CD14-positive monocyte (primary cell): ENCODE results near the gene DPH1. TPM values are rescaled to one million over a fixed set of nuclear protein-coding genes. Genes with fewer than 3 reads are reported as not detected.

Experiments
- DNase-seq, 3 donors: peaks; one replicate each; pipeline ENCODE4 v3.0.0-alpha.2; 2011 to 2022
- H2AFZ ChIP-seq: 2 replicates; pipeline ENCODE4 v1.6.0; 2012; ENCODE audit warnings: mild to moderate bottlenecking, low read depth, low read length, inconsistent platforms; ENCODE audit not compliant: insufficient read depth, poor library complexity, severe bottlenecking
- H3K27ac ChIP-seq, 2 donors: 1 replicate in 1 of 2; 2 replicates in 1 of 2; pipeline ENCODE4 v1.5.1; 2012 to 2013; ENCODE audit warnings: low read length in 2 of 2, control low read depth in 1 of 2, inconsistent platforms in 1 of 2, low read depth in 1 of 2, mild to moderate bottlenecking in 1 of 2
- H3K27me3 ChIP-seq, 2 donors: one replicate each; pipeline versions ENCODE4 v1.6.0 to v1.6.1; 2011 to 2013; ENCODE audit warnings: low read length in 2 of 2; ENCODE audit not compliant: control insufficient read depth in 2 of 2, insufficient read depth in 2 of 2
- H3K36me3 ChIP-seq, 2 donors: replicated peaks in 1 of 2; 1 replicate in 1 of 2; 2 replicates in 1 of 2; pipeline versions ENCODE4 v1.5.1 to v1.6.1; 2012 to 2013; ENCODE audit warnings: low read length in 2 of 2, control low read depth in 1 of 2, inconsistent platforms in 1 of 2, mild to moderate bottlenecking in 1 of 2; ENCODE audit not compliant: insufficient read depth in 2 of 2, control insufficient read depth in 1 of 2
- H3K4me1 ChIP-seq, 2 donors: 1 replicate in 1 of 2; 2 replicates in 1 of 2; pipeline versions ENCODE4 v1.5.1 to v1.6.1; 2012 to 2013; ENCODE audit warnings: low read length in 2 of 2, control low read depth in 1 of 2, inconsistent platforms in 1 of 2, mild to moderate bottlenecking in 1 of 2, moderate library complexity in 1 of 2; ENCODE audit not compliant: insufficient read depth in 2 of 2, control insufficient read depth in 1 of 2
- H3K4me2 ChIP-seq: replicated peaks from 2 replicates; pipeline ENCODE3; 2012; ENCODE audit warnings: low read length, moderate library complexity, mild to moderate bottlenecking; ENCODE audit not compliant: poor library complexity, severe bottlenecking; ENCODE audit errors: extremely low read depth
- H3K4me3 ChIP-seq, 3 experiments: fragments of 200-600 bp in 1 of 3; sonication (generic) in 1 of 3; replicated peaks in 1 of 3; 1 replicate in 2 of 3; 2 replicates in 1 of 3; pipeline ENCODE4 v1.5.1; 2011 to 2013; ENCODE audit warnings: low read length in 3 of 3, mild to moderate bottlenecking in 3 of 3, control low read depth in 2 of 3, low read depth in 2 of 3, inconsistent platforms in 1 of 3, moderate library complexity in 1 of 3
- H3K79me2 ChIP-seq: 2 replicates; pipeline ENCODE4 v1.6.0; 2012; ENCODE audit warnings: mild to moderate bottlenecking, control low read depth, inconsistent platforms, low read length, moderate library complexity; ENCODE audit not compliant: insufficient read depth
- H3K9ac ChIP-seq: 2 replicates; pipeline ENCODE4 v1.6.0; 2017; ENCODE audit warnings: low read length, mild to moderate bottlenecking; ENCODE audit not compliant: insufficient read depth, poor library complexity, severe bottlenecking
- H3K9me3 ChIP-seq, 2 donors: replicated peaks in 1 of 2; 1 replicate in 1 of 2; 2 replicates in 1 of 2; pipeline versions ENCODE4 v1.5.1 to v1.6.1; 2012 to 2013; ENCODE audit warnings: low read length in 2 of 2, control low read depth in 1 of 2; ENCODE audit not compliant: control insufficient read depth in 1 of 2, insufficient read depth in 1 of 2
- H4K20me1 ChIP-seq: 2 replicates; pipeline ENCODE4 v1.6.0; 2012; ENCODE audit warnings: mild to moderate bottlenecking, low read length, control low read depth, moderate library complexity; ENCODE audit not compliant: insufficient read depth
- H3K27ac Mint-ChIP-seq, 7 donors: one replicate each; pipeline ENCODE4 v1.8.0; 2020; ENCODE audit warnings: mild to moderate bottlenecking in 7 of 7, mixed read lengths in 7 of 7, moderate library complexity in 6 of 7, inconsistent platforms in 2 of 7
- H3K27me3 Mint-ChIP-seq, 3 donors: one replicate each; pipeline ENCODE4 v1.8.0; 2021 to 2022; ENCODE audit warnings: low read depth in 3 of 3, mild to moderate bottlenecking in 3 of 3, mixed read lengths in 3 of 3, moderate library complexity in 3 of 3, inconsistent platforms in 1 of 3
- H3K36me3 Mint-ChIP-seq, 2 donors: one replicate each; pipeline ENCODE4 v1.8.0; 2020; ENCODE audit warnings: mixed read lengths in 2 of 2, inconsistent platforms in 1 of 2, mild to moderate bottlenecking in 1 of 2
- H3K4me1 Mint-ChIP-seq: one replicate; pipeline ENCODE4 v1.8.0; 2020; ENCODE audit warnings: mild to moderate bottlenecking, mixed read lengths
- H3K4me3 Mint-ChIP-seq, 2 donors: one replicate each; pipeline ENCODE4 v1.8.0; 2020; ENCODE audit warnings: mild to moderate bottlenecking in 2 of 2, mixed read lengths in 2 of 2, moderate library complexity in 1 of 2
- H3K9me3 Mint-ChIP-seq, 7 donors: one replicate each; pipeline ENCODE4 v1.8.0; 2020 to 2022; ENCODE audit warnings: mixed read lengths in 7 of 7, mild to moderate bottlenecking in 6 of 7, moderate library complexity in 6 of 7, inconsistent platforms in 2 of 7
- CTCF ChIP-seq: fragments of 200-600 bp; IDR thresholded peaks from one replicate; pipeline ENCODE4 v1.8.0; 2022; ENCODE audit warnings: antibody characterized with exemption, mild to moderate bottlenecking
- WGBS: methylation state at CpG from one replicate; pipeline ENCODE4 v1.1.5; 2013; ENCODE audit warnings: missing lambda C conversion rate; ENCODE audit not compliant: insufficient coverage; 5-methylcytosine and 5-hydroxymethylcytosine counted together
- intact Hi-C, 2 donors: fragments of 100-400 bp; cut with micrococcal nuclease; formaldehyde crosslinking; loops; one replicate each; pipeline versions ENCODE4 v1.15.0 to v1.15.1; 2023
- polyA plus RNA-seq, 3 donors: library from polyadenylated mRNA; depleted of rRNA in 1 of 3; unstranded in 2 of 3; stranded (reverse) in 1 of 3; fragments of 300-500 nt in 2 of 3; fragments of >200 nt in 1 of 3; fragmentation: Illumina TruSeq in 2 of 3; gene quantifications; 1 replicate in 2 of 3; 2 replicates in 1 of 3; pipeline ENCODE4 v1.2.3, GENCODE V29; 2012 to 2021

The DPH1 gene
- polyA plus RNA-seq, 3 donors, result 7.5 to 29.4 (median 9.3) TPM

DNA sequence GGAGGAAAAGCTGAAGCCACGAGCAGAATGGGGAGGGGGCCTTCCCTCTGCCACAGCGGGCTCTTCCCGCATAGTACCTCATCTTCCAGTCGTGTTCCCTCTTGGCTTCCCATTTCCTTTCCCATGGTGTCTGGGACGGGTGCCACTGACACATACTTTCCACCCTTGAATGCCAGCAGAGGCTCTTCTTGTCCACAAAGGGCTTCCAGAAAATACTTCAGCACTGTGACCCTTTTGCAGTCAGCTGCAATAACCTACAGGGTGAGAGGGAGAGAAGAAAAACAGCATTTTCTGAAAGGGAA, 55.6 kb downstream of the DPH1 start:
- WGBS, result 54% methylated on average over 4 of the region's 5 CpGs
- Mint-ChIP-seq H3K4me1 (peaks cover 84% of the 10 kb centered on the region), H3K27ac (peak overlapping the region in 3 of 7 donors; percentile 30 to 89 (median 68)), H3K4me3 (peak overlapping the region in 1 of 2 donors; percentile 67), H3K9me3 (peaks cover 0 to 3% (median 0%) of the 10 kb centered on the region in 7 donors), H3K36me3 (peaks cover 46 to 55% of the 10 kb centered on the region in 2 donors), H3K27me3 (peaks cover 16 to 38% (median 34%) of the 10 kb centered on the region in 3 donors)
- no peak overlapping the region for H3K4me2 ChIP-seq
- intact Hi-C loops, result loop anchor here in 1 of 2 donors (5.0 kb wide), 1 partner anchor 72 kb away; no protein-coding TSS in a partner anchor
- H3K79me2 ChIP-seq, result no peaks in the 10 kb centered on the region
- no peak overlapping the region for H3K9ac ChIP-seq
- no peak for TF ChIP-seq CTCF
- H3K27ac ChIP-seq, result no peak overlapping the region
- DNase-seq, result no peak
- peaks cover 10 to 27% of the 10 kb centered on the region in 2 donors for H3K36me3 ChIP-seq
- H3K4me3 ChIP-seq, result no peak overlapping the region
- H4K20me1 ChIP-seq, result no peaks in the 10 kb centered on the region
- peaks cover 82 to 86% of the 10 kb centered on the region in 2 donors for H3K4me1 ChIP-seq
- H3K9me3 ChIP-seq, result no peaks in the 10 kb centered on the region
- peaks cover 0 to 6% of the 10 kb centered on the region in 2 donors for H3K27me3 ChIP-seq
- no peak overlapping the region for H2AFZ ChIP-seq

- Histone ChIP-seq H3K9ac (peak overlapping the region; percentile 35), H3K4me1 (peaks cover 82 to 91% of the 10 kb centered on the region in 2 donors), H3K79me2 (no peaks in the 10 kb centered on the region), H4K20me1 (no peaks in the 10 kb centered on the region), H3K4me2 (no peak overlapping the region), H3K27me3 (peaks cover 0 to 6% of the 10 kb centered on the region in 2 donors), H3K9me3 (no peaks in the 10 kb centered on the region), H3K4me3 (no peak overlapping the region), H3K36me3 (peaks cover 4 to 20% of the 10 kb centered on the region in 2 donors), H3K27ac (no peak overlapping the region), H2AFZ (no peak overlapping the region)
- intact Hi-C loops, result loop anchor here in 1 of 2 donors (2.0 to 5.0 kb wide), 2 partner anchors 28 to 71 kb away; no protein-coding TSS in a partner anchor
- no peak for TF ChIP-seq CTCF
- DNase-seq, result no peak
- Mint-ChIP-seq H3K9me3 (peaks cover 0 to 2% (median 0%) of the 10 kb centered on the region in 7 donors), H3K27me3 (peaks cover 16 to 40% (median 34%) of the 10 kb centered on the region in 3 donors), H3K4me1 (peaks cover 88% of the 10 kb centered on the region), H3K4me3 (peak overlapping the region in 1 of 2 donors; percentile 67), H3K36me3 (peaks cover 39 to 51% of the 10 kb centered on the region in 2 donors), H3K27ac (peak overlapping the region in 5 of 7 donors; percentile 75 to 93 (median 89))
- 67% methylated on average over 1 of the region's 3 CpGs for WGBS
Measured at GRCh38 chr17:2086306-2086705, 56.4 kb downstream of the DPH1 start.
